GM19240 (cell line): ENCODE measurements around the gene NIT1.

Experiments
- DNase-seq: peaks from one replicate; pipeline ENCODE4 v3.0.0; 2011; ENCODE audit warnings: low spot score; ENCODE audit not compliant: insufficient read length

The NIT1 gene, protein sequence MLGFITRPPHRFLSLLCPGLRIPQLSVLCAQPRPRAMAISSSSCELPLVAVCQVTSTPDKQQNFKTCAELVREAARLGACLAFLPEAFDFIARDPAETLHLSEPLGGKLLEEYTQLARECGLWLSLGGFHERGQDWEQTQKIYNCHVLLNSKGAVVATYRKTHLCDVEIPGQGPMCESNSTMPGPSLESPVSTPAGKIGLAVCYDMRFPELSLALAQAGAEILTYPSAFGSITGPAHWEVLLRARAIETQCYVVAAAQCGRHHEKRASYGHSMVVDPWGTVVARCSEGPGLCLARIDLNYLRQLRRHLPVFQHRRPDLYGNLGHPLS

DNA sequence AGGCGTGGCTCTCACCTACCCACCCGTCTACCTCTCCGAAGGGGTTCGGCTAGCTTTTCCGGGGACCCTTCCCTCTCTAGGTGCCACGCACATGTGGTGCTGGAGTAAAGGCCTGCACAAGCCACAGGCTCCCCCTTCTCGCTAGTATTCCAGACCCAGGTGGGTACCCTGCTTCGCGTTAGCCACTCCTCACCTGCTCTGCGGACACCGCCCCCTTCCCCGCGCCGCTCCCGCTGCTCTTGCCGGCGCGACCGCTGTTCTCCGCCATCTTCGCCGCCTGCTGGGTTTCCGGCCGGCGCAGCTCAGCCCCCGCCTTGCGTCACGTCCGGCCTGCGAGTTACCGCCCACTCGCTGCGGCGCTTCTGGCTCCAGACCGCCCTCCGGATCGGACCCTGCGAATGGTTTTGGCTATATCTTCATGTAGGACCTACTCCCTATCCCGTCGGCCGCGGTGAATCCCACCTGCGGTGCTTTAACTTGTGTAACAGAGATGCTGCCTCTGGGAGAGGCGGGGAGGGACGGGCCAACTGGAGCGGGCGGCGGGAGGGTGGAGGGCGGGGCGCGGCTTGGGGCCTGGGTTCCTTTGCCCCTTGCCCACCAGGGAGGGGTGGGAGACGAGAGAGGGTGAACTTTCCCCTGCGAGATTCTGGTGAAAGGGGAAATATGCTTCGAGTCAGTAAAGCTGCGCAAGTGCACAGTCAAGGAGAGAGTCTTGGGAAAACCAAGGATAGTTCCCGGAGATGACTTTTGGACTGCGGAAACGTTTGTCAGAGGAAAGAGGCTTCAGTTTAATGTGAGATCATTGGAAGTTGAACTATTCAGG, at the start of gene NIT1, which contains the start of gene PFDN2:
NIT1 (plus strand) TSS at position 347 of the 823 bp plus-strand sequence; CDS start at position 419, 72 bp downstream.
PFDN2 (minus strand) TSS at position 279 of the 823 bp plus-strand sequence; CDS start at position 268, 11 bp downstream.
- peak; percentile 76 for DNase-seq

DNA sequence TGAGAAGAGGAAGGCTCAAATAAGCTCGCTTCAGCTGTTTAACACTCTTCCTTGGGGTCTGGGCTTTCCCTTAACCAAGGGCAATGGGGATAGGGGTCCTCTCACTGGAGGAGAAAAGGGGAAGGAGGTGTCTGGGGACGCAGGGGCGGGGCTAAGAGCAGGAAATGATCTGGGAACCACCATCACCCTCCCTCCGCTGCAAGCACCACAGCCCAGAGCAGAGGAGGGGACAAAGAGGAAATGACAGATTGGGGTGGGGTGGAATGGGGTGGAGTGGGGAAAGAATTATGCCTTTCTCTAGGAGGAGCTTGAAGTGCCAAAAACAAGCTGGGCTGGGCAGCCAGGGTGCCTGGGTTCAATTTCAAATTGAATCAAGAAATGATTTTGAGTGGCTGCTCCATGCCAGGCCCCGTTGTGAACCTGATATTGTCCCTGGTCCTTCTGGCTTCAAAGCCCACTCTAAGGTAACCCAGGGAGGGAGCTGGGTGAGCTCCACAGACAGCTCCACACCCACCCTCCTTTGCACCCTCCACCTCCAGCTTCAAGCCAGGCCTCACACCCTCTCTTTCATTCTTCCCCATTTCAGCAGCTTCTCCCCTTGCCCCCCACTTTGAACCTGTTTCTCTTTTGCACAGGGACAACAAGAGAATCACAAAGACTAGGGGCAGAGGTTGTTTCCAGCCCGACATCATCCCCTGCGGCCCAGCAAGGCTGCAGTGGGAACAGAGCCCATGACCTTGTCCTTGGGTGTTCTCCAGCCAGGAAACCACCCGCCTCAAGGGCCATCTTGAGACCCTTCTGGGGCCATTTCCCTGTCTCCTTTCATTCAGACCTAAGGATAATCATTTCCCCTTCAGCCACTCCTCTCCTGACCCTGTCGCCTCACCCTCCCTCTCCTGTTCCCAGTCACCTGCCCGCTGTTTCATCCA, 49.3 kb upstream of the NIT1 start:
- peak; percentile 70 for DNase-seq

DNA sequence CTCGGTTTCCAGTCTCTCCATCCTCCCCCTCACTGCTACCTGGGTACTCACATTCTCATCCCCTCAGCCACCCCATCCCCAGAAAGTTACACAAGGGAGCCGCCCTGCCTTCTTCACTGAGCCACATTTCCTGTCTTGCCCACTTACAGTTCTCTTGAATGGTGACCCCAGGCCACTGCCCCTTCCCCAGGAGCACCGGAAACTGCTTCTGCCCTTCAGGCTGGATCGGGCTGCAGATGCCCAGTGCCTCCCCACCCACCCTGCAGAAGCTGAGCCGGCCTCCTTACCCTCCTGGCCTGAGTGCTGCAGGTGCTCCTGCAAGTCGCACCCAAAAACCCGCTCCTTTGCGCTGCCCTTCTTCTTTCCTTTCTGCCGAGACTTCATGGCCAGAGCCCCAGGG, 48.7 kb upstream of the NIT1 start:
- no peak for DNase-seq

DNA sequence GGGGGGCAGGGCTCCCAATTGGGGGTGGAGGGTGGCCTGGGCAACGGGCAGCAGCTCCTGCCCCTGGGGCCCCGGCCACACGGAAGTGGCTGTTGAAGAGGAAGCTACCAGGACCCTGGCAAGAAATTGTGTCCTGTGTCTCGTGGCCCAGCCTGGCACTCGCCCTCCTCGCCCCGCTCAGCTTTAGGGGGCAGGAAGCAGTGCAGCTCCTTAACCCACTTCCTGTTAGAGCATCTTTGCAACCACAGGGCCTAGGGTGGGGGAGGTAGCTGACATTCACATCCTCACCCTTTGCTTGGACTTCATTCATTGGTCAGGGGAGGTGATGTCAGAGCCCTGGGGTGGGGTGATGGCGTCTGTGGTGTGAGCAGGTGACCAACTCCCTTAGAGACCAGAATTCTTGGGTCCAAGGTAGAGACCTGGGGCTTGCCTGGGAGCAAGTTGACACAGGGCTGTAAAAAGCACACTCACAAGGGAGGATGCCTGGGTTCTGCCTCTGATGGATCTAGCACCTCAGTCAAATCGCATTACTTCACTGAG, 48.1 kb upstream of the NIT1 start, which contains the start of gene ARHGAP30:
ARHGAP30 (minus strand) TSS at position 161 of the 540 bp plus-strand sequence. CDS start 267 bp downstream, outside the sequence.
- DNase-seq = peak; percentile 99

DNA sequence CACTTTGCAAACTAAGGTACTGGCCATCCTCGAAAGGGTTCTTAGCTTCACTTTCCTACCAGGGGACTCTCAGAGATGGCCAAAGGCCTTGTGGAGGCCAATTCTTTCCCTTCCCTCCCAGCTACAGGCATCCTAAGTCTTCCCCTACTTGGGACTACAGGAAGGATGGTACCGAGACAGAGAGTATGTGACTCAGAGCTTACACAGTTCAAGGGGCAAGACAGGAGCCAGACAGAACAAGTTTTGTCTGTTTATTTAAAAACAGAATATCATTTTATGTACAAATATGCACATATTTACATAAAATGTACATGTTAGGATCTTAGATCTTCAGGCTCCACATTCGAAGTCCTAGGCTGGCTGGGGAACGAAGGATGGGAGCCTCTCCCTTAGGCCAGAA, 47.1 kb upstream of the NIT1 start:
- no peak for DNase-seq

DNA sequence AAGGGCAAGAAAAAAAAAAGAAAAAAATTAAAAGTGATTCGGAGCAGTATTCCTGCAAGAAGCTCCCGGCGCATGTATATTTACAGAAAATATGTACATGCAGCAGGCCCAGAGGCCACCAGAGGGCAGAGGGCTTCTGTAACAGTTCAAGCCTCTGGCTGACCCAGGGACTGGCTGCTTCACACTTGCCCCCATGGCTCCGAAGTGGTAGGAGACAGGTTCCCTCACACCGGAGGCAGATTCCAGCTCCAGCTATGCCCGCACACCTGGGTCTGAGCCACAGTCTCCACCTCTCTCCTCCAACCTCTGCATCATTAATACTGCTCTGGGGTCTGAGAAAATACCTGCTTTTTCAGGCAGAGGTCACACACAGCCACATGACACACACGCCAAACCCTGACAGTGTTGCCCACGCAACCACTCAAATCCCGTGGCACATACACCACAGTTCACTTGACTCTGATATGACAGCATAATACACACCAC, 46.0 kb upstream of the NIT1 start:
- peak; percentile 65 for DNase-seq

DNA sequence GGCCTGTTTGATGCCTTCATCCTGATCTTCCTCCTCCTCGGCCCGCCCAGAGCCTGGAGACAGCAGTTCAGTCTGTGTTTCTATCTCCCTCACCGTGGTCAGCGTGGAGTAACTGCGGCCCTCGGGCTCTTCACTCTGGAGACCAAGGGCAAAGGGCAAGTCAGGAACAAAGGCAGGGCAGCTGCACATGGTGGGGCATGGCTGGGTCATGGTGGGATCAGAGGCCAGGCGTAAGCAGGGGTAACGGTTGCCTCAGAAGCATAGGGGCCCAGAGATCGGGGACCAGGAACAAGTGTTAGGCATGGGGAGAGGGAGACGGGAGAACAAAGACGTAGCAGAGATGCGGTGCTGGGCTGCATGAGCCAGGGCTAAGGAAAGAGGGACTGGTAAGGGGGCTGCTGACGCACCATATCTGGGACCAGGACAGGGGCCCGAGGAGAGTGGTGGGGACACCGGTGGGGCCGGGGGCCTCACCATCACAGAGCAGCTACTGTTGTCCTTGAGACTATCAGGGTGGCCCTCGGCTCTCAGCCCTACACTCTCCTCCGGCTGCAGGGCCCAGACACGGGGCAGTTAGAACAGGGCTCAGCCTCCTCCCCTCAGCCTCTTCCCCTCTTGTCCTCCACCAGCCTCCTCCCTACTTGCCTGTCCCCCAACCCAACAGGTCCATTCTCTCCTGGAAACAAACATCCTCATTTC, 45.0 kb upstream of the NIT1 start:
- DNase-seq = no peak

DNA sequence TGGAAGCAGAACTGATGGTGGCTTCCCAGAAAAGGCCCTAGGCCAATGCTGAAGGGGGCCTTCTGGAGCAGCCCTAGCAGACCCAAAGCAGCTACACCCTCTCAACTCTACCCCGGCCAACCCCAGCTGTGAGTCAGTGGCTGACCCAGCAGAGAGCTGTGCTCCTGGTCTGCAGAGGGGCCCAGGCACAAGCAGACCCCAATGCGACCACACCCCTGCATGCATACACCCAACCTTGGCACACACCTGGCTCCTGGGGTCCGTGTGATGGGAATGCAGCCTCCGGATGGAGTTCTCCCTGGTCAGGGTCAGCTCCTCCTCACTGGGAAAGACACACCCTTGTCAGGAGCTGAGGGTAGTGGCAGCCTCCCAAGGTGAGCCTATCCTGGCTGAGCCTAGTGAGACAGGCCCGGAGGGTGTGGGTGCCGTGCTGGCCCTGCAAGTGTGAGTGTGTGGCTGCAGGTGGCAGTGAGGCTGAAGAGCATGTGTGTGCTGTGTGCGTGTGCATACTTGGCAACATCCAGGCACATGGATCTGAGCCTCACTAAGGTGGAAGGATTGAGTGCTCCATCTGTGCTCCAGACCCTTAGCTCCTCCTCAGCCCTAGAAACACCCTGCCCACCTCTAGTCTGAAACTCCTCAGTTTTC, 44.3 kb upstream of the NIT1 start:
- DNase-seq = no peak

DNA sequence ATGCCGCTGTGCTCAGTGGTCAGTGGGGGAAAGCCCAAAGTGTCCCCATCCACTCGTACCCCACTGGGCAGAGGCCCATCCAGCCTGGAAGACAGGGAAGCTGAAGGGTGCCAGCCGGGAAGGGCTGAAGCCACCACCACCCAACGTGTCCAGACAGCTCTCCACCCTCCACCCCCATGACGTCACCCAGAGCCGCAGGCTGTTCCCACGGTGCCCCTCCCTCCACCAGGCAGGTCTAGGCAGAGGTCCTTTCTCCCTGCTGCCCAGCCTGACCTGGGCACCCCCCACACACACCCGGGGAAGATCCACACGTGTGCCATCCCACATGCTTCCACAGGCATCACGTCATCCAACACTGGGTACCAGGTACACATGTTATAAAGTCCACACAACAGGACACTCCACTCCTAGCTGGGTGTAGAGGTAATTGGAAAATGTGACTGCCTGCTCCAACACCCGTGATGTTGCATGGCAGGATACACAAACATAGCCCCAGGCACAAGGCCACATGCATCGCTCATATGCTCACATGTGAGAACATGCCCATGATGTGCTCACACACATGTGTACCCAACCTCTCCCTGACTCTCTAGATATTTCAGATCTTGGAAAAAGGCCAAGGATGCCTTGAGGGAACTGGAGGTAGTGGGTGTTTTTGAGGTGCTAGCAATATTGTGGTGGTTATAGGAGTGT, 43.1 kb upstream of the NIT1 start:
- no peak for DNase-seq

DNA sequence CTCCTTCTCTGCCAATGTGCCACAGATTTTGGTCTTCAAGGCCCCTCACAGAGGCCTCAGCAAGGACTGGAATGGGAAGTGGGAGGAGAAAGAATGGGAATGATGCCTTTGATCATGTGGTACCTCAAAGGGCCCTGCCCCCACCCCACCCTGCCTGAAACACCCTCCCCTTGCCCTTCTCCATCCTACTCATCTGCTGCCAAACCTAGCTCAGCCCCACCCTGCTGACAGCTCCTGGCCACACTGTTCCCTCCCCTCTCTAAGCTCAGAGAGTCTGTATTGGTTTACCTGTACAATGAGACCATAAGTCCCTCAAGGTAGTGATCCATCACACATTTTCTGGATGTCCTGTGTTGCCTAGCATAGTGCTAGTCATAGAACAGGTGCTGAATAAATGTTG, 41.5 kb upstream of the NIT1 start:
- no peak for DNase-seq

DNA sequence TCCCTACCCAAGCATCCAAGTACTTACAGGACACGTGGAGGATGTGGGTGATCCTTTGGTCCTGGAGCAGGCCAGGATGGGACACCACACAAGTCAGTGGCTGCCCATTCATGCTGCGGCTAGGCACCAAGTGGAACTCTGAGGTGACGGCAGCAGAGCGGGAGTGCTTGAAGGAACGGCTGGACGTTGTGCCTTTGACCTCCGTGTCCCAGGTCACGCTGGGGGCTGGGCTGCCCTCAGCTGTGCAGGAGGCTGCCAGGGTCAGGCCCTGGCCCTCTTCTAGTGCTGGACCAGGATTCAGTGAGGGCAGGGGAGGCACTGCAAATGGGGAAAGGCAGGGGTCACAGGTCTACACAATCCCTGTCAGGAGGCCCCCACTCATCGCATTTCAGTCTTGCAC, 40.5 kb upstream of the NIT1 start:
- DNase-seq = no peak

DNA sequence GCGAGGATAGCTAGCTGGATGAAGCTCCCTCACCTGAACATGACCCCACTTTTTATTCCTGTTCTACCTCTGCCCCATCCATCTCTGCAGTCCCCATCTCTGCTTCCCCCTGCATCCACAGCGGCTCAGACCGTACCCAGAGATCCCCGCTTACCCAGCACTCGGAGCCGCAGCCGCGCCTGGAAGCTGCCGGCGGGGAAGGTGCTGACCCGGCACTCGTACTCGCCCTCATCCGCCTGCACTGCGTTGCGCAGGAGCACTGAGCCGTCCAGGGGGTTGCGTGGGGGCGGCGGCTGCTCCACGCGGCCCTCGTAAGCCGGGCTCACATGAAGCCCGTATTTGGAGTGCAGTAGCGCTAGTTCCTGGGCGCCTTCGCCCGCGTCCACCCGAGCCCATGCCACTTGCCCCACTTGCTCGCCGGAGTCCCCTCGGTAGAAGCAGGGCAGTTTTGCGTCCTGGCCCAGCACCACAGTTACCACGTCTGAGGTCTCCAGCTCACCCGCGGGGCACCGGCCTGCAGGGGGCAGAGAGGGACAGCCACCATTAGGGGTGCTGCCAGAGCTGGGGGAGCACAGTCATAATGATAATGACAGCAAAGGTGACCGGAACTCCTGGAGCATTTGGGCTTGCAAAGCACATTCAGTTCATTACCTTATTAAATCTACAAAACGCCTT, 38.3 kb upstream of the NIT1 start:
- DNase-seq = no peak

DNA sequence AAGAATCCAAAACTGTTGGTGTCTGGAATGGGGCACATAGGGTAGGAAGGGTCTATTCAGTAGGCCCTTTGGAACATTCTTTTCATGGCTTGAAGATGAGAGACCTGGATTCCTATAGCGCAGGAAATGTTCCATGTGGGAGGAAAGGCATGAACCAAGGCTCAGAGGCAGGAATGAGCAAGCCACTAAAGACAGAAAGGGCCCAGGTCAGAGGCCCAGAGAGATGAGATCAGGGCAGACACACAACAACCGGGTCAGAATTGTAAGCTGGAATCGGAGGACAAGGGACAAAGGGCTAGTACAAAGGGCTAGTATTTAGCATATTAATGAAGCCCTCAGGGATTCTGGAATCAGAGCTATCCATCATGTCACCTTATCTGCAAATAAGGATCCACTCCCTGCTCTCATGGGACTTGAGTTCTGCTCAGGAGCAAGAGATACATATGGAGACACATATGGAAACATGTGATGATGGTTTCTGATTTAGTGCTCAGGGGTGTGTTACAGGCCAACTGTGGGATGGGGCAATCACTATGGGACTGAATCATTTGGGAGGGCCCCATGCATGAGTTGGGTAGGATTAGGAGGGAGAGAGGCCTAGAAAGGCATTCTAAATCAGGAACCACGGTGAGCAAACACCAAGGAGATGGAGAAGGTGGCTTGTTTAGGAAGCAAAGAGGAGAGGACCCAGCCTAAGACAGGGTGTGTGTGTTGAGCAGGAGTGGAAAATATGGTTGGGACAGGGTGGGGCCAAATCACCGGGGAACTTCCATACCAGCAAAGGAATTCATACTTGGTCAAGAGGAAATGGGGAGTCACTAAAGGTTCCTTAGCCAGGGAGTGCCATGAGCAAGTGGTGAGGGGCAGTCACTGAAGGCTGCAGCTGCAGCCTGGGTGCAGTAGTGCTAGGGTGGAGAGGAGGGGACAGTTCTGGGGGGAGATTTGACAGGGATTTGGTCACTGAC, 37.2 kb upstream of the NIT1 start:
- DNase-seq = no peak

DNA sequence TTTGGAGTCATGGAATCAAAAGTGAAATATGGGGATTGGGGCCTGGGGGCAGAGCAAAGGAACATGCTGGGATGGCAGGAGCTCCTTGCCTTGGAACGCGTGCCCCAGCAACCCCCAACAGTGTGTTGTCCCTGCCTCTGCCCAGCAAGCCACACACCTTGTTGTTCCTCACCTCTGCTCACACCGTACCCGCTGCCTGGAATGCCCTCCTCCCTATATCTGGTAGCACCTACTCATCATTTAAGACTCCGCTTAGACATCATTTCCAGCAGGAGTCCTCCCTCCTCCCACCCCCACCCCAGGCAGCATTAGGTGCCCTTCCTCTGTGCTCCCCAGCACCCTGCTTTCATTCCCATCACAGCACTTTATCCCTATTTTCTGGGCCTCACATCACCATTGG, 36.4 kb upstream of the NIT1 start:
- DNase-seq = no peak

DNA sequence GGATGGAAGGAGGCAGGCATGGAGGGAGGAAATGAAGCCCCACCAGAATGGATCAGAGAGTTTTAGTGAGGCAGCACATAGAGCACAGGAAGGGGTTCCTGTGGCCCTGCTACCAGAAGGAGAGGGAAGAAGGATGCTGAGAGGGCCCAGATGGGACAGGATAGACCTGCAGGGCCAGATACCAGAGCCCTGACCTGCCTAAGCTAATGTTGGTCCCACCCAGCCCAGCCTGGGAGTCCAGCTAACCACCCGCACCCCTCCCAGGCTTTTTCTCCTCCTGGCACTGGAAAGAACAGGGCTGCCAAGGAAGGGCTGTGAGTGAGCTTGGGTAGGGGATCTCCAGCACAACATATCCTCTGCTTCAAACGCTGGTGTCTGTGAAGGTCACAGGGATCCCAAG, 35.4 kb upstream of the NIT1 start:
- no peak for DNase-seq

DNA sequence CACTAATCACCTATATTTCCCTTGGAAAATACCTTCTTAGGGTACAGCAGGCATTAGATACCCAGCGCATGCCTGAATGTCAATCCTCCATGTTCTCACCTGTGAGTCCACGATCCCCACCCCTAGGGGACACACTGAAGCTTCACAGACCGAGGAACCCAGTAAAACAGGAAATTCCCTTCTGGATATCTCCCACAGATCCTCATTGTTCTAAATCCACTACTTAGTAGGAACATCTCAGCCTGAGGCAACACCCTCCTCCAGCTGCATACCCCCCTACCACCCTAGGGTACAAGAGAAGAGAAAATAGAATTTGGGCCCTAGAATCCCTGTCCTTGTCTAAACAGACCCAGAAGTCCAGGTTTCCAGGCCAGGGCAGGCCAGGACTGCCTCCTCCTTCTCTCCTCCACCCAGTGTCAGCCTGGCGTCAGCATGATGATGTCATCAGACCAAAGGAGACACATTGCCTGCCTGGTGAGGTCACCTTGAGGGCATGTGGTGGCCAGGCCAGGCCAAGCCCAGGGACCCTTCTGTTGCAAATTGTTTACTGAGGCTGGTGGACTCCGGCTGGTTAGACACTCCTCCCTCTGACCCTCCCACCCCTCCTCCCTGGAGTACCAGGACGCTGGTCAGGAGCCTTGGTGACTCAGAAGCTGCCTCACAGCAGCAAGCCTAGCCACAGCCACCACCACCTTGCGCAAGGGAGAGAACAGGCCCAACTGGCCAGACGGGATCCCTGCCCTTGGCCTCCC, 34.7 kb upstream of the NIT1 start:
- no peak for DNase-seq
